ENCODE data around the gene FBXW8. TPM values are rescaled to one million over a fixed set of nuclear protein-coding genes. Genes with fewer than 3 reads are reported as not detected.

FBXW8 gene
- total RNA-seq, 1 donor from 2014 or later, result 6.3 TPM

DNA sequence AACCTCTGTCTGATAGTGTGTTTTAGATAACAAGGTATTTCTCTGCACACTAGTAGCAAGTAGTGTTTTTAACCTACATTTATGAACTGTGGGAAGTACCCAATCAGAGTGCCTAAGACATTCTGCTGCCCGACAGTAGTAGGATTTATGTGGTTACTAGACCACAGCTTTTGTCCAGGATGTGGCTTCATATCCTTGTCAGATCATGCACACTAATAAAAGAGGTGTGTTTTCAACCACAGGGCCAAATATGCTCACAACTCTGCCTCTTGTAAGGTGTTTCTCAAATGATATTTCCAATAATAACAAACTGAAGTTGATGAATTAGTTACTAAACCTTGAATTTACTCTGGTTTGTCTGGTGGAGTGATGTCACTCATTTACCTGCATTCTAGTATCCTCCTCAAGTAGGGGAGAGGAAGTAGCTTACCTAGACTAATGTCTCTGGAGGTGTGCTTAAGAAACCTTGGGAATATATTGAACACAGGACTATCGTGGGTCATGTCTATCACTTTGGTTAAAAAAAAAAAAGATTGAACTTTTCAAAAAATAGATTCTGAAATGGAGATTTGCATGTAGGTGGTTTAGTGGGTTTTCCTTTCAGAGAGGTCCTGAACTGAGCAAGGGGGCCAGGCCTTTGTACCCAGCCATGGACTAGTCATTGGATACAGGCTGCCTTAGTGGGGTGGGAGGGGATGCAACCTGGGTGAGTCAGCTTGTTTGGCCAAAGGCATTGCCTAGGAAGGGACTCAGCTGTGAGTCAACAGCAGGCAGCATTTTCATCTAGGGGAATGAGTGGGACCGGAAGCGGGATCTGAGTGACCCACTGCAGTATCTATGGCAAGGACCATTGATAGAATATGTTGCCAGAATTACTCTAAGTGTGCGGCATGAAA lies 14.1 kb downstream of the FBXW8 start:
- intact Hi-C loops (cut with micrococcal nuclease), result loop anchor here (1.0 to 10.0 kb wide), 5 partner anchors 15 to 790 kb away; partner anchors contain the start of genes FBXW8, MAP1LC3B2, RNFT2 and SPRING1

- intact Hi-C loops (cut with micrococcal nuclease), result loop anchor here (10.0 kb wide), 1 partner anchor 792 kb away; no protein-coding TSS in a partner anchor
These were observed 15.8 kb downstream of the FBXW8 start for GRCh38 chr12:116926283-116927243.

- intact Hi-C loops (cut with micrococcal nuclease), result loop anchor here (10.0 kb wide), 1 partner anchor 793 kb away; no protein-coding TSS in a partner anchor
These were observed 16.6 kb downstream of the FBXW8 start for GRCh38 chr12:116927244-116927940.

DNA sequence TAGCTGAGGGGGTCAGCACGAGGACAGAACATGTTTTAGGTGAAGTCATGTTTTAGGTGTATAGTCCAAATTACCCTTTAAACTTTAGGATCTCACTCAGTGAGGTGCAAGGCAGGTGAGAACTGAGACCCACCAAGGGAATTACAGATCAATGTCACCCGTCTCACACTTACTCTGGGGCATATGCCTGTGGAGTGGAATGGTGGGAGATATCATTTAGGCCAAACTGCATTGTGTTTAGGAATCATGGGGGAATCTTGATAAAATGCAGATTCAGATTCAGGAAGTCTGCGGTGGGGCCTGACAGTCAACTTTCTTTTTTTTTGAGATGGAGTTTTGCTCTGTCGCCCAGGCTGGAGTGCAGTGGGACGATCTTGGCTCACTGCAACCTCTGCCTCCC lies 17.8 kb downstream of the FBXW8 start:
- intact Hi-C loops (cut with micrococcal nuclease), result loop anchor here (10.0 kb wide), 1 partner anchor 794 kb away; no protein-coding TSS in a partner anchor

GRCh38 chr12:116929885-116930284 lies 19.1 kb downstream of the FBXW8 start:
- intact Hi-C loops (cut with micrococcal nuclease), result loop anchor here (10.0 kb wide), 1 partner anchor 795 kb away; no protein-coding TSS in a partner anchor

- intact Hi-C loops (cut with micrococcal nuclease), result no loop called here
These were observed 20.9 kb downstream of the FBXW8 start for GRCh38 chr12:116931665-116932064.

DNA sequence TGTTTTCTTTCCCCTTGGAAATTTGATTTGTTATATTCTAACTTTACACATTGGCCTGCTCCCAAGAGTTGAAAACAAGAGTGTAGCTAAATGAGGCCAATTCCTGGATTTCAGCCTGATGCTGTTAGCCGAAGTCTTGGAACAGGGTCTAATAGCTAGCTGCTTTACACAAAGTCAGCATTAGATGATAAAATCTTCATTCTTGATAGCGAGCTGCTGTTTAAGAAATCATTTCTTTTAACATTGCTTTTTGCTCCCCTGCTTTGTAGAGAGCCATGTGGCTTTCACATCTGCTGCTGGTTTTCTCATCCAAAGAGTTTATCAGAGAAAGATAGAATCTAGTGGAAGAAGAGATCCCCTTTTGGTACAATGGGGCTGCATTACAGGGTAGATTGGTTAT lies 22.3 kb downstream of the FBXW8 start:
- intact Hi-C loops (cut with micrococcal nuclease), result no loop called here

DNA sequence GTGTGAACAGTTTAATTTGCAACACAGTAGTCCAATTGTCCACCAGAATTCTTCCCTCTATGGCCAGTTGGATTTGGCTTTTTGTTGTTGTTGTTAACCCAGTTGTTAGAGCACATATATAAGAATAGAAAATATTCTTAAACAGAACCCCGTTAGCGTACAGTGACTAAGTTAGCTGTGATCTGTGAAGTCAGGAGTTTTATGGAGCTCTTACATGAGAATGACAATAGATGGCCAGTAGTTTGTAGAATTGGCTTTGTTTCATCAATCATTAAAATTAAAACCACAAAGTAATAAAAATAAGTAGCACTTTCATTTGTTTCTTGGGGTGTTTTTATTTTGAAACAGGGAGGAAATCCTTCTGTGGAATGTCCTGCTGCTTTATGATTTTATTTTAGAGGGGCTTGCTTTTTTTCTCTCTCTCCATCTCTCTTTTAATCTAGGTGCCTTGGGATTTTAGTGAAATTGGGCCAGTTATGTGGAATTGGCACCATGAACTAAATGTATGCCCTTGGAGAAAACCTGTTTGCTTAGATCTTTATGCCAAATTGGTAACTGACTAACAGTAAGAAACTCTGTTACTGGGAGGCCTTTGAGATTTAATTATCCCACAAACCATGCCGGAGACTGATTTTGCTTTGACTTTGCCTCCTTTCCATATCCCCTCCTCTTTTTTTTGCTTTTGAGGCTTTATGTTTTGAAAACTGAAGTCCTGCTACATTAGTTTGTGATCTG lies 22.9 kb downstream of the FBXW8 start:
- intact Hi-C loops (cut with micrococcal nuclease), result no loop called here

- intact Hi-C loops (cut with micrococcal nuclease), result no loop called here
These were observed 24.4 kb downstream of the FBXW8 start for GRCh38 chr12:116934908-116935705.

DNA sequence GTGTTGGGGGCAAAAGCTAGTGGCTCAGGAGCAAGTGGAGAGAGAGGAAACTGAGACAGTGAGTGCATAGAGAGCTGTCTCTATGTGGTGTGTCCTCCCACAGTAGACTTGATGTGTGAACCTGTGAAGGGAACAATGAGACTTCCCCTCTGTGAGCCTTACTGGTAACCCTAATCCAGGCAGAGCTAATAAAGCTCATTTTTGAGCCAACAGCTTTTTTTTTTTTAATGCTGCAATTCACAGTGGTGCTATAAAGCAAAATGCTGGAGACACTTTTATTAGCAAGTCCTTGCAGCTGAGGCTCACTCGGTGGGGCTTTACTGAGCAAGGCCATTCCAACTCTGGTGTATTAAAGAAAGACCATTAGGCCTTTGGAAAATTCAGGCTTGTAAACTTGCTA lies 26.9 kb downstream of the FBXW8 start:
- intact Hi-C loops (cut with micrococcal nuclease), result no loop called here

- intact Hi-C loops (cut with micrococcal nuclease), result no loop called here
These were observed 29.0 kb downstream of the FBXW8 start for GRCh38 chr12:116939734-116940133.

DNA sequence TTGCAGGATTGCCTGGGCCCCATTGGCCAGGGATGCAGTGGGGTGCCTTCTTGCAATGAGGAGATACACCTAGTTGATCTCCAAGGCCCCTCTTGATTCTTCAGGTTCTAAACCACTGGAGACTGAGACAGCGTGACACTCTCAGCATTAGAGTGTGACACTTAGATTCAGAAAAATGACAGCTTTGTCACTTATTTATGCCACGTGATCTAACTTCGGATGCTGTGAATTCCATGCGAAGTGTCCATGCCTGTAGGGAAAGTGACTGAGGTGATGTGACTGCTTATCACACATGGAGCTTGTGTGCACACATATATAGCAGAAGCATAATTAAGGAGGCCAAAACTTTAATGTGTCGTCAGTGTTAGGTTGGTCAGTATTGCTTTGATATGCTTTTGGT lies 30.4 kb downstream of the FBXW8 start:
- intact Hi-C loops (cut with micrococcal nuclease), result no loop called here

DNA sequence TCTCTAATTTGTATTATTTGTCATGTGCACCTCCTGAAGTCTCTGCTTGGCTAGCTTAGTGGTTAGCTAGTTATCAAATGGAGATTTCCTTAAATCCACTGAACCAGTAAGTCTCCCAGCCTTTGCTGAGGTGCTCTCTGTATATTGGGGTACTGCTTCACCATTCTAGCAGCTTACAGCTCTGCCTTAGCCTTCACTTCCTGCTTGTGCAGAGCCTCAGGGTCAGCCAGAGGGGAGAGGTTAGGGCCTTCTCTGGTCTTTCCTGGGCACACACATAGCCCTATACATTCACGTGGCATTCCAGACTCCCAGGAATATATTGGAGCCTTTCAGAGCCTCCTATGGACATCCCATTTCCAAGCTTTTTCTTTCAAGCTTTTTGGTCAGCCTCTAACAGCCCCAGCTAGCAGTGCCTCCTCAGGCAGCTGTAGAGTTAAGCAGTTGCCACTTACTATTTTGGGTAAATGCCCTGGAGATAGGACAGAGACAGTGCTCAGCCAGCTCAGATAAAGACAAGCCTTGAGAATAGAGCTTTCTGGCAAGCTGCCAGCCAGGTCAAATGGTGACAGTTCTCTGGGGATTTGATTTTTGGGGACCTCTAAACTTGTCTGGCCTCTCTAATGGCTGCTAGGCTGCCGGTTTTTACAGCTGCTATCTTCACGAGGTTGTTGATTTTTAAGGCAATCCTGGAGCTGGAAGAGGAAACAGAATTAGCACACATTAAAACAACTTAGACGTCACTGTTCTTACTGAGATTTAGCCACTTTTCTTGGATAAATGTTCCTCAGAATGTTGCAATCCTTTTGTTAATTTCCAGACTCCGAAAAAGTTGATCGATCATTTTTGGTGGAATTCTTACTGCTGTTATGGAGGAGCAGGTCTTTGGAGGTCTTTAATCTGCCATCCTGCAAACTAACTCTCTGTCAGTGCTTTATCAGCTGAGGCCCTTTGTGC lies 32.9 kb downstream of the FBXW8 start:
- intact Hi-C loops (cut with micrococcal nuclease), result no loop called here

GRCh38 chr12:116945886-116946550 lies 35.3 kb downstream of the FBXW8 start:
- intact Hi-C loops (cut with micrococcal nuclease), result no loop called here

- intact Hi-C loops (cut with micrococcal nuclease), result no loop called here
These were observed 37.5 kb downstream of the FBXW8 start for GRCh38 chr12:116948298-116948697.

- intact Hi-C loops (cut with micrococcal nuclease), result no loop called here
These were observed 40.0 kb downstream of the FBXW8 start for GRCh38 chr12:116950628-116951325.

All from T-helper 2 cell treated with Interferon-gamma antibody and Interleukin-4, amounts not matched to agents 100 ng/mL and 5 ng/mL, for 36 hours (primary cell).